ENCODE results near the gene RLN3.

GRCh38 chr19:14053032-14053431 lies 25.1 kb downstream of the RLN3 start:
- no peak for TF ChIP-seq EZH2 (IDR thresholded peaks at IDR 0.05; ENCODE audit: low read length, unreplicated experiment)
- TF ChIP-seq, protein P1, sequence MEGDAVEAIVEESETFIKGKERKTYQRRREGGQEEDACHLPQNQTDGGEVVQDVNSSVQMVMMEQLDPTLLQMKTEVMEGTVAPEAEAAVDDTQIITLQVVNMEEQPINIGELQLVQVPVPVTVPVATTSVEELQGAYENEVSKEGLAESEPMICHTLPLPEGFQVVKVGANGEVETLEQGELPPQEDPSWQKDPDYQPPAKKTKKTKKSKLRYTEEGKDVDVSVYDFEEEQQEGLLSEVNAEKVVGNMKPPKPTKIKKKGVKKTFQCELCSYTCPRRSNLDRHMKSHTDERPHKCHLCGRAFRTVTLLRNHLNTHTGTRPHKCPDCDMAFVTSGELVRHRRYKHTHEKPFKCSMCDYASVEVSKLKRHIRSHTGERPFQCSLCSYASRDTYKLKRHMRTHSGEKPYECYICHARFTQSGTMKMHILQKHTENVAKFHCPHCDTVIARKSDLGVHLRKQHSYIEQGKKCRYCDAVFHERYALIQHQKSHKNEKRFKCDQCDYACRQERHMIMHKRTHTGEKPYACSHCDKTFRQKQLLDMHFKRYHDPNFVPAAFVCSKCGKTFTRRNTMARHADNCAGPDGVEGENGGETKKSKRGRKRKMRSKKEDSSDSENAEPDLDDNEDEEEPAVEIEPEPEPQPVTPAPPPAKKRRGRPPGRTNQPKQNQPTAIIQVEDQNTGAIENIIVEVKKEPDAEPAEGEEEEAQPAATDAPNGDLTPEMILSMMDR (conservative IDR thresholded peaks at IDR 0.05; ENCODE audit: low read depth, low read length) = no peak

All from PC-3 (cell line).